Heart left ventricle (tissue), 16 donors: ENCODE data around the gene PRODH. TPM values are rescaled to one million over a fixed set of nuclear protein-coding genes. Genes with fewer than 3 reads are reported as not detected.

Experiments used
- ATAC-seq, 4 donors: fragments of 200-7000 bp; cut with Tn5 transposase; one replicate each; pipeline ENCODE4 v1.9.1; 2020 to 2022; ENCODE audit warnings: moderate library complexity in 4 of 4, mild to moderate bottlenecking in 3 of 4, moderate number of reproducible peaks in 1 of 4
- DNase-seq, 5 donors: peaks; one replicate each; pipeline ENCODE4 v3.0.0-alpha.2; 2020
- H3K27ac ChIP-seq, 12 donors: fragments of 200-600 bp; sonication (generic) in 4 of 12; one replicate each; pipeline versions ENCODE4 v1.5.0 to v1.8.0; 2016 to 2022; ENCODE audit warnings: mild to moderate bottlenecking in 2 of 12
- H3K27me3 ChIP-seq, 9 donors: fragments of 200-600 bp; sonication (generic) in 2 of 9; one replicate each; pipeline versions ENCODE4 v1.5.1 to v1.8.0; 2016 to 2022; ENCODE audit warnings: mild to moderate bottlenecking in 3 of 9
- H3K36me3 ChIP-seq, 9 donors: fragments of 200-600 bp; sonication (generic) in 2 of 9; one replicate each; pipeline versions ENCODE4 v1.5.0 to v1.8.0; 2018 to 2022; ENCODE audit warnings: mild to moderate bottlenecking in 2 of 9
- H3K4me1 ChIP-seq, 12 donors: fragments of 200-600 bp; sonication (generic) in 4 of 12; one replicate each; pipeline versions ENCODE4 v1.5.0 to v1.8.0; 2016 to 2022; ENCODE audit warnings: mild to moderate bottlenecking in 3 of 12
- H3K4me3 ChIP-seq, 12 donors: fragments of 200-600 bp; sonication (generic) in 4 of 12; one replicate each; pipeline versions ENCODE4 v1.5.0 to v1.8.0; 2017 to 2022; ENCODE audit warnings: mild to moderate bottlenecking in 9 of 12, moderate library complexity in 4 of 12
- H3K9me3 ChIP-seq, 12 donors: fragments of 200-600 bp; sonication (generic) in 4 of 12; one replicate each; pipeline versions ENCODE4 v1.5.0 to v1.8.0; 2016 to 2022; ENCODE audit warnings: mild to moderate bottlenecking in 1 of 12
- CTCF ChIP-seq, 12 donors: fragments of 200-600 bp; sonication (generic) in 4 of 12; IDR thresholded peaks; one replicate each; pipeline versions ENCODE4 v1.5.0 to v1.8.0; 2018 to 2022; ENCODE audit warnings: antibody characterized with exemption in 12 of 12, mild to moderate bottlenecking in 5 of 12
- POLR2A ChIP-seq, 2 donors: fragments of 450-650 bp; IDR thresholded peaks; one replicate each; pipeline ENCODE4 v1.6.1; 2017; ENCODE audit warnings: antibody characterized with exemption in 2 of 2, mild to moderate bottlenecking in 2 of 2, moderate library complexity in 2 of 2
- WGBS, 4 donors: extraction: QIAGEN DNeasy Blood & Tissue Kit in 2 of 4; methylation state at CpG; one replicate each; pipeline versions ENCODE4 v1.1.5 to v1.1.7; 2013 to 2018; 5-methylcytosine and 5-hydroxymethylcytosine counted together
- intact Hi-C, 10 donors: fragments of 100-400 bp; cut with DNase I; formaldehyde crosslinking; loops; one replicate each; pipeline versions ENCODE4 v1.11.1 to v1.14.2; 2022
- polyA plus RNA-seq, 2 donors: library from polyadenylated mRNA; stranded (reverse); fragments of 200-250 nt; gene quantifications; one replicate each; pipeline ENCODE4 v1.2.3, GENCODE V29; 2013
- total RNA-seq, 9 donors: library from RNA; depleted of rRNA in 2 of 9; stranded (reverse); fragments of >200 nt in 2 of 9; fragmentation: NEBNext Ultra II Directional in 3 of 9; extraction: Animal tissue kit (Norgen Biotek cat#: 25700) in 3 of 9; gene quantifications; one replicate each; pipeline versions ENCODE4 v1.1.0 to v1.2.4, GENCODE V29; 2016 to 2023
- donor health status: ischemic (EF 13 %, LVEDD 7.1; RV severe dilation, severe dysfunction).
- donor health status: healthy with polysubstance abuse.
- donor health status: DM: no; HTN: yes; CAD: no.
- donor health status: DM: no; HTN: no; CAD: no.
- donor health status: ischemic (EF 25% LVEDD 6.9; RV normal size, moderate dysfunction).
- donor health status: ischemic (EF 25% LVEDD 5.7; RV mildly dilated, moderate dysfunction).
- donor health status: healthy.
- donor health status: DM: yes; HTN: yes; CAD: no.
- donor health status: ischemic (EF 35%, LVEDD 5.7; RV mildly dilated, moderate dysfunction).
- donor health status: nonischemic (EF 11% LVEDD 7.7; RV severe dilation, severe dysfunction).
- donor health status: DM: yes; HTN: yes; CAD: no.
- donor health status: PGD.
- donor health status: ischemic (EF 29% LVEDD 5.4; RV normal size, mild dysfunction).
- donor health status: nonischemic (EF 23%, LVEDD 6.1; RV moderate dilation, normal function).

PRODH gene
- total and polyA plus RNA-seq, 11 donors: 3.3 to 25.0 (median 7.5) TPM

GRCh38 chr22:18977824-18978425 lies 41.8 kb upstream of the PRODH start:
- Histone ChIP-seq H3K9me3 (peaks cover 0 to 12% (median 8%) of the 10 kb centered on the region in 12 donors), H3K27me3 (no peaks in the 10 kb centered on the region), H3K4me3 (no peak overlapping the region), H3K36me3 (no peaks in the 10 kb centered on the region), H3K4me1 (no peaks in the 10 kb centered on the region), H3K27ac (no peak overlapping the region)
- DNase-seq: peak in 1 of 5 donors; percentile 28
- no peak for ATAC-seq
- intact Hi-C loops: no loop called here
- TF ChIP-seq POLR2A (IDR thresholded peaks at IDR 0.05) (no peak), CTCF (IDR thresholded peaks at IDR 0.05) (no peak)
- WGBS, 4 donors: 72 to 86% (median 79%) methylated on average over 7 to 9 of the region's 9 CpGs

- no peaks in the 10 kb centered on the region for H3K36me3 ChIP-seq
- intact Hi-C loops: no loop called here
- no peak overlapping the region for H3K4me3 ChIP-seq
- ATAC-seq (no peak), DNase-seq (peak in 1 of 5 donors; percentile 39)
- H3K27me3 ChIP-seq: peaks cover 0 to 2% (median 0%) of the 10 kb centered on the region in 9 donors
- WGBS, 4 donors: 71 to 76% (median 75%) methylated on average over 10 of the region's 10 CpGs
- H3K9me3 ChIP-seq: peaks cover 0 to 11% (median 8%) of the 10 kb centered on the region in 12 donors
- H3K27ac ChIP-seq: no peak overlapping the region
- TF ChIP-seq POLR2A (IDR thresholded peaks at IDR 0.05) (no peak), CTCF (IDR thresholded peaks at IDR 0.05) (no peak)
- H3K4me1 ChIP-seq: no peaks in the 10 kb centered on the region
Measured at GRCh38 chr22:18976197-18976751, 40.2 kb upstream of the PRODH start.

GRCh38 chr22:18975434-18976196 lies 39.5 kb upstream of the PRODH start:
- intact Hi-C loops: no loop called here
- ATAC-seq: no peak
- Histone ChIP-seq H3K27ac (no peak overlapping the region), H3K9me3 (peaks cover 0 to 6% (median 2%) of the 10 kb centered on the region in 12 donors), H3K4me3 (no peak overlapping the region), H3K4me1 (peaks cover 0 to 4% (median 0%) of the 10 kb centered on the region in 12 donors), H3K27me3 (peaks cover 0 to 9% (median 4%) of the 10 kb centered on the region in 9 donors), H3K36me3 (no peaks in the 10 kb centered on the region)
- TF ChIP-seq CTCF (IDR thresholded peaks at IDR 0.05) (no peak), POLR2A (IDR thresholded peaks at IDR 0.05) (no peak)
- DNase-seq: peak in 1 of 5 donors; percentile 28
- WGBS, 4 donors: 77 to 88% (median 79%) methylated on average over 14 to 16 of the region's 16 CpGs
